B cell (primary cell): ENCODE results near the gene ALDH4A1. TPM values are rescaled to one million over a fixed set of nuclear protein-coding genes. Genes with fewer than 3 reads are reported as not detected.

Experiments used
- ATAC-seq: fragments of 200-7000 bp; cut with Tn5 transposase; one replicate; pipeline ENCODE4 v1.10.0; 2021; ENCODE audit warnings: low read depth, mild to moderate bottlenecking, moderate number of reproducible peaks, moderate library complexity
- CTCF ChIA-PET: fragments of 350-600 bp; sonication (Branson Sonifier 250); formaldehyde crosslinking; loops from one replicate; lab custom pipeline; 2021; ENCODE audit warnings: antibody characterized with exemption, inconsistent platforms; lab: Charles Lee
- POLR2A ChIA-PET: fragments of 350-600 bp; sonication (Branson Sonifier 250); formaldehyde crosslinking; loops from one replicate; lab custom pipeline; 2021; ENCODE audit warnings: antibody characterized with exemption; lab: Charles Lee
- DNase-seq: peaks from one replicate; pipeline ENCODE4 v3.0.0; 2013
- H2AFZ ChIP-seq: 2 replicates; pipeline ENCODE4 v1.6.1; 2012; ENCODE audit warnings: mild to moderate bottlenecking, low read depth, low read length; ENCODE audit not compliant: insufficient read depth, poor library complexity, severe bottlenecking
- H3K27ac ChIP-seq, 2 donors: 1 replicate in 1 of 2; 2 replicates in 1 of 2; pipeline ENCODE4 v1.5.1; 2012 to 2013; ENCODE audit warnings: low read length in 2 of 2, mild to moderate bottlenecking in 2 of 2, moderate library complexity in 1 of 2
- H3K27me3 ChIP-seq, 4 experiments: fragments of 200-600 bp in 1 of 4; sonication (generic) in 1 of 4; replicated peaks in 1 of 4; 1 replicate in 2 of 4; 2 replicates in 2 of 4; pipeline versions ENCODE4 v1.6.1 to v1.7.0; 2013 to 2016; ENCODE audit warnings: low read length in 3 of 4, mild to moderate bottlenecking in 2 of 4, mixed read lengths in 1 of 4, moderate library complexity in 1 of 4; ENCODE audit not compliant: insufficient read depth in 4 of 4, control insufficient read depth in 3 of 4; ENCODE audit errors: control extremely low read depth in 1 of 4
- H3K36me3 ChIP-seq, 2 experiments: replicated peaks in 1 of 2; 1 replicate in 1 of 2; 2 replicates in 1 of 2; pipeline versions ENCODE4 v1.6.1 to v1.7.1; 2013; ENCODE audit warnings: low read length in 1 of 2; ENCODE audit not compliant: insufficient read depth in 2 of 2, control insufficient read depth in 1 of 2; ENCODE audit errors: control extremely low read depth in 1 of 2, extremely low read depth in 1 of 2
- H3K4me1 ChIP-seq, 2 donors: fragments of 200-600 bp in 1 of 2; sonication (generic) in 1 of 2; 1 replicate in 1 of 2; 2 replicates in 1 of 2; pipeline versions ENCODE4 v1.5.1 to v1.6.1; 2013 to 2017; ENCODE audit warnings: low read length in 2 of 2; ENCODE audit not compliant: control insufficient read depth in 2 of 2, insufficient read depth in 2 of 2
- H3K4me2 ChIP-seq: replicated peaks from 2 replicates; pipeline ENCODE3; 2012; ENCODE audit warnings: mild to moderate bottlenecking, low read depth, low read length; ENCODE audit not compliant: poor library complexity, severe bottlenecking
- H3K4me3 ChIP-seq, 5 experiments: fragments of 200-600 bp in 1 of 5; sonication (generic) in 1 of 5; 1 replicate in 3 of 5; 2 replicates in 2 of 5; pipeline versions ENCODE4 v1.5.1 to v1.7.0; 2011 to 2016; ENCODE audit warnings: low read length in 4 of 5, mild to moderate bottlenecking in 4 of 5, low read depth in 2 of 5, control low read depth in 1 of 5, moderate library complexity in 1 of 5; ENCODE audit not compliant: insufficient read depth in 1 of 5; ENCODE audit errors: control extremely low read depth in 1 of 5, extremely low read depth in 1 of 5
- H3K79me2 ChIP-seq: fragments of 200-600 bp; sonication (generic); one replicate; pipeline ENCODE4 v1.6.0; 2016; ENCODE audit warnings: low read length; ENCODE audit not compliant: control insufficient read depth, insufficient read depth
- H3K9ac ChIP-seq: fragments of 200-600 bp; sonication (generic); 2 replicates; pipeline ENCODE4 v1.6.1; 2017; ENCODE audit warnings: mild to moderate bottlenecking, low read length, moderate library complexity
- H3K9me3 ChIP-seq, 3 donors: one replicate each; pipeline versions ENCODE4 v1.6.1 to v1.7.1; 2013; ENCODE audit warnings: low read length in 2 of 3; ENCODE audit not compliant: control insufficient read depth in 2 of 3, insufficient read depth in 1 of 3; ENCODE audit errors: control extremely low read depth in 1 of 3
- H4K20me1 ChIP-seq: 2 replicates; pipeline ENCODE4 v1.6.0; 2012; ENCODE audit warnings: mild to moderate bottlenecking, low read length; ENCODE audit not compliant: insufficient read depth, control insufficient read depth, poor library complexity, severe bottlenecking
- H3K27ac Mint-ChIP-seq: one replicate; pipeline ENCODE4 v1.8.0; 2021; ENCODE audit warnings: mixed read lengths
- H3K27me3 Mint-ChIP-seq: one replicate; pipeline ENCODE4 v1.8.0; 2021; ENCODE audit warnings: mixed read lengths
- H3K4me1 Mint-ChIP-seq: one replicate; pipeline ENCODE4 v1.8.0; 2021; ENCODE audit warnings: mixed read lengths
- H3K4me3 Mint-ChIP-seq: one replicate; pipeline ENCODE4 v1.8.0; 2021; ENCODE audit warnings: mixed read lengths
- H3K9me3 Mint-ChIP-seq: one replicate; pipeline ENCODE4 v1.8.0; 2022; ENCODE audit warnings: mixed read lengths; ENCODE audit not compliant: insufficient read depth
- CTCF ChIP-seq: fragments of 200-600 bp; IDR thresholded peaks from one replicate; pipeline ENCODE4 v1.8.0; 2022; ENCODE audit warnings: antibody characterized with exemption, mild to moderate bottlenecking
- EZH2 ChIP-seq: IDR thresholded peaks from 2 replicates; pipeline ENCODE4 v1.6.1; 2012; ENCODE audit warnings: borderline replicate concordance, low read depth, mild to moderate bottlenecking, moderate library complexity, low read length; ENCODE audit not compliant: insufficient read depth, poor library complexity, severe bottlenecking
- WGBS: methylation state at CpG from one replicate; pipeline ENCODE4 v1.1.5; 2013; ENCODE audit warnings: missing lambda C conversion rate; ENCODE audit not compliant: insufficient coverage; 5-methylcytosine and 5-hydroxymethylcytosine counted together
- intact Hi-C: fragments of 100-400 bp; cut with micrococcal nuclease; formaldehyde crosslinking; loops from one replicate; pipeline ENCODE4 v1.10.0; 2022
- polyA plus RNA-seq: library from polyadenylated mRNA; depleted of rRNA; stranded (reverse); fragments of >200 nt; gene quantifications from 2 replicates; pipeline ENCODE4 v1.2.3, GENCODE V29; 2012
- total RNA-seq, 2 donors: library from RNA; stranded (reverse); fragments of 120-200 nt in 1 of 2; gene quantifications; 1 replicate in 1 of 2; 2 replicates in 1 of 2; pipeline versions ENCODE4 v1.2.3 to v1.2.4, GENCODE V29; 2013 to 2022

Gene ALDH4A1
- total and polyA plus RNA-seq, 2 donors (not counting 1 experiment from before 2014, with no cell fraction given): 2.7 to 3.4 TPM

DNA sequence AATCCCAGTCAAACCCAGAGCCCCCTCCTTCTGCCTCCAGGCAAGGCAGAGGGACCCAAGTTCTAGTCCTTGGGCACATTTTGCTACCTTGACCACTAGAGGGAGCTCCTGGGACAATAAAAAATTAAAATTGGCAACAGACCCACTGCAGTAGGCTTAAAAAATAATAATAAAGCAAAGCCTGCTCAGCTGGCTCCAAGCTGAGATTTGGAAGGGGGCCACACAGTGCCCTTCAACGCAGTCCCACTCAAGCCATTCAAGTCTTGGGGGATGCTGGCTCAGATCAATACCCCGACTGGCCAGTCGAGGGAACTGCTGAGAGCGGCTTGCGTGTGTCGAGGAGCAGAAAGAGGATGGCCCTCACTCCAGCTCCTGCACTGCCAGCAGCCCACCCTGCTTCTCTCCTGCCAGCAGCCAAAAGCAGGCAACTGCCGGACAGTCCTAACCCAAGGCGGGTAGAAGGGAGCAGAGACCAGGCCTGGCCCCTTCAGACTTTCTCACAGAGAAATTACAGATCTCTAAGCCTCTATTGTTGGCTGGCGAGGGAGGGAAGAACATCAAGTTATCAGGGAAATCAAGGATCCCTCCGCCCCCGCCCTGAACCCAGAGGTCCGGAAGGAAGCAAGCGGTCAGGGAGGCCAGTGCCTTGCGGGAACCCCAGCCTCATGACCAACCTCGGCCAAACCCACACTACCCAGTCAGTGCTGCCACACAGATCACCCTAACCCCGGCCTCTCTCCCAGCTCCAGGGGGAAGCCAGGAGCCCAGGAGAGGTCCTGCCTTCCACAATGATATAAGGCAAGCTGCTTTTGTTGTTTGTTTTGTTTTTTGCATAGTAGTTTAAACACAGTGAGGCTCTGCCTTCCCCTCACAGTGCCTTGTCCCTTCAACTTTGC, 4.9 kb upstream of the ALDH4A1 start:
- peaks cover 26 to 32% of the 10 kb centered on the region in 2 donors for H3K4me1 ChIP-seq
- no peaks in the 10 kb centered on the region for H3K27me3 Mint-ChIP-seq
- no peak for ATAC-seq
- peak overlapping the region; percentile 71 for H3K4me2 ChIP-seq
- H3K4me1 Mint-ChIP-seq: peaks cover 32% of the 10 kb centered on the region
- peak overlapping the region; percentile 2 for H3K9ac ChIP-seq
- peak; percentile 83 for DNase-seq
- WGBS: 27% methylated on average over 8 of the region's 16 CpGs
- no peak overlapping the region for H3K4me3 ChIP-seq
- peak overlapping the region; percentile 79 for H3K4me3 Mint-ChIP-seq
- H4K20me1 ChIP-seq: peaks cover 6% of the 10 kb centered on the region
- CTCF ChIA-PET: interaction anchor here (0.6 to 8.8 kb wide), 27 partner anchors 8 to 319 kb away, joined by 3 to 194 read pairs (median 5); partner anchors contain the start of gene IFFO2
- no peaks in the 10 kb centered on the region for H3K27me3 ChIP-seq
- POLR2A ChIA-PET: interaction anchor here (0.8 to 1.8 kb wide), 4 partner anchors 20 to 65 kb away, joined by 3 to 7 read pairs (median 6); partner anchors contain the start of gene IFFO2
- peaks cover 0 to 26% of the 10 kb centered on the region in 2 experiments for H3K36me3 ChIP-seq
- H3K27ac Mint-ChIP-seq: peak overlapping the region; percentile 90
- H3K27ac ChIP-seq: peak overlapping the region; percentile 52 to 70
- H3K79me2 ChIP-seq: peaks cover 9% of the 10 kb centered on the region
- intact Hi-C loops: loop anchor here (1.0 to 5.0 kb wide), 5 partner anchors 20 to 206 kb away; no protein-coding TSS in a partner anchor
- peaks cover 0 to 7% (median 0%) of the 10 kb centered on the region in 3 donors for H3K9me3 ChIP-seq
- no peaks in the 10 kb centered on the region for H3K9me3 Mint-ChIP-seq
- H2AFZ ChIP-seq: peak overlapping the region; percentile 60
- TF ChIP-seq EZH2 (no peak), CTCF (peak; percentile 96)
